Endodermal cell (in vitro differentiated cells): ENCODE measurements around the gene RPS6KA2. TPM values are rescaled to one million over a fixed set of nuclear protein-coding genes. Genes with fewer than 3 reads are reported as not detected.

Experiments used
- DNase-seq: peaks from one replicate; pipeline ENCODE4 v3.0.0-alpha.2; 2017
- H3K27ac ChIP-seq: 2 replicates; pipeline ENCODE4 v1.5.1; 2013; ENCODE audit warnings: mild to moderate bottlenecking, low read depth, low read length, moderate library complexity
- H3K27me3 ChIP-seq: 2 replicates; pipeline ENCODE4 v1.6.1; 2013; ENCODE audit warnings: mild to moderate bottlenecking, low read length, moderate library complexity; ENCODE audit not compliant: insufficient read depth, control insufficient read depth, poor library complexity, severe bottlenecking
- H3K36me3 ChIP-seq: 2 replicates; pipeline ENCODE4 v1.7.0; 2013; ENCODE audit warnings: mild to moderate bottlenecking, low read length, moderate library complexity; ENCODE audit not compliant: control insufficient read depth, insufficient read depth
- H3K4me1 ChIP-seq: one replicate; pipeline ENCODE4 v1.7.0; 2013; ENCODE audit warnings: low read length; ENCODE audit not compliant: control insufficient read depth, insufficient read depth
- H3K4me3 ChIP-seq: 2 replicates; pipeline ENCODE4 v1.5.1; 2013; ENCODE audit warnings: mild to moderate bottlenecking, low read length, moderate library complexity
- H3K9ac ChIP-seq: 2 replicates; pipeline ENCODE4 v1.6.1; 2013; ENCODE audit warnings: mild to moderate bottlenecking, low read length, moderate library complexity; ENCODE audit not compliant: poor library complexity, severe bottlenecking; ENCODE audit errors: extremely low read depth
- H3K9me3 ChIP-seq: 2 replicates; pipeline ENCODE4 v1.6.1; 2013; ENCODE audit warnings: mild to moderate bottlenecking, low read length, moderate library complexity; ENCODE audit not compliant: control insufficient read depth
- H3K27ac Mint-ChIP-seq: 2 replicates; pipeline ENCODE4 v1.8.0; 2020; ENCODE audit warnings: mixed read lengths
- H3K27me3 Mint-ChIP-seq: 2 replicates; pipeline ENCODE4 v1.8.0; 2021; ENCODE audit warnings: mild to moderate bottlenecking, mixed read lengths; ENCODE audit not compliant: insufficient read depth
- H3K36me3 Mint-ChIP-seq: 2 replicates; pipeline ENCODE4 v1.8.0; 2020; ENCODE audit warnings: low read depth, mixed read lengths
- H3K4me1 Mint-ChIP-seq: 2 replicates; pipeline ENCODE4 v1.8.0; 2020; ENCODE audit warnings: mixed read lengths
- H3K4me3 Mint-ChIP-seq: 2 replicates; pipeline ENCODE4 v1.8.0; 2020; ENCODE audit warnings: mild to moderate bottlenecking, moderate library complexity, mixed read lengths
- H3K9me3 Mint-ChIP-seq: 2 replicates; pipeline ENCODE4 v1.8.0; 2020; ENCODE audit warnings: mild to moderate bottlenecking, mixed read lengths
- WGBS, 2 experiments: methylation state at CpG; one replicate each; pipeline versions ENCODE4 v1.1.5 to v1.1.7; 2013; ENCODE audit warnings: missing lambda C conversion rate in 2 of 2, mixed read lengths in 1 of 2; ENCODE audit not compliant: insufficient coverage in 1 of 2, insufficient read length in 1 of 2; 5-methylcytosine and 5-hydroxymethylcytosine counted together
- total RNA-seq, 2 donors: library from RNA; stranded (reverse); fragmentation: NEBNext Ultra II Directional in 1 of 2; extraction: Animal tissue kit (Norgen Biotek cat#: 25700) in 1 of 2; gene quantifications; 2 replicates in 1 of 2; 3 replicates in 1 of 2; pipeline ENCODE4 v1.2.1, GENCODE V29; 2021
- TF ChIP-seq, protein P1 (sequence below): fragments of 200-600 bp; sonication (generic); conservative IDR thresholded peaks from 2 replicates; pipeline ENCODE4 v1.5.0; 2021; ENCODE audit warnings: antibody characterized with exemption, mild to moderate bottlenecking

Gene RPS6KA2
- total RNA-seq, 2 donors from 2014 or later = 17.9 to 23.9 TPM

DNA sequence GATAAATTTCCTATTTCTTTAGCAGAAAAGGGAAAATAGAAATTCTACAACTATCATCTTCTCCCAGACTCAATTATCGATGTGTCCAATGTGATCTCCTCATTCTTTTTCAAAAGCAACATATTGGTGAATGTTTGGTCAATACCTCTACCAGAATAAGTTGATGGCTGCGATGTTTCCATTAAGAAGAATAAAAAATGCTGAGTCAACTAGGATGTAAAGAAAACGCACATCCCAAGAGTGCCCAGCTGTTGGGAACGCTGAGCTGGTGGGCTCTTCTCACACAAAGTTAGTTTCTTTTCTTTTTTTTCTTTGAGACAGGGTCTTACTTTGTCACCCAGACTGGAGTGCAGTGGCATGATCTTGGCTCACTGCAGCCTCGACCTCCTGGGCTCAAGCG is 80.4 kb downstream of the RPS6KA2 start:
- Histone ChIP-seq H3K36me3 (no peaks in the 10 kb centered on the region), H3K9me3 (peaks cover 3% of the 10 kb centered on the region), H3K27ac (no peak overlapping the region), H3K4me1 (peaks cover 6% of the 10 kb centered on the region), H3K27me3 (no peaks in the 10 kb centered on the region), H3K4me3 (no peak overlapping the region), H3K9ac (no peak overlapping the region)
- WGBS, 2 experiments = 95 to 96% methylated on average over 5 to 6 of the region's 6 CpGs
- Mint-ChIP-seq H3K4me1 (peaks cover 10% of the 10 kb centered on the region), H3K9me3 (no peaks in the 10 kb centered on the region), H3K36me3 (peaks cover 3% of the 10 kb centered on the region), H3K4me3 (no peak overlapping the region), H3K27me3 (no peaks in the 10 kb centered on the region), H3K27ac (no peak overlapping the region)
- no peak for DNase-seq
- TF ChIP-seq, protein P1, sequence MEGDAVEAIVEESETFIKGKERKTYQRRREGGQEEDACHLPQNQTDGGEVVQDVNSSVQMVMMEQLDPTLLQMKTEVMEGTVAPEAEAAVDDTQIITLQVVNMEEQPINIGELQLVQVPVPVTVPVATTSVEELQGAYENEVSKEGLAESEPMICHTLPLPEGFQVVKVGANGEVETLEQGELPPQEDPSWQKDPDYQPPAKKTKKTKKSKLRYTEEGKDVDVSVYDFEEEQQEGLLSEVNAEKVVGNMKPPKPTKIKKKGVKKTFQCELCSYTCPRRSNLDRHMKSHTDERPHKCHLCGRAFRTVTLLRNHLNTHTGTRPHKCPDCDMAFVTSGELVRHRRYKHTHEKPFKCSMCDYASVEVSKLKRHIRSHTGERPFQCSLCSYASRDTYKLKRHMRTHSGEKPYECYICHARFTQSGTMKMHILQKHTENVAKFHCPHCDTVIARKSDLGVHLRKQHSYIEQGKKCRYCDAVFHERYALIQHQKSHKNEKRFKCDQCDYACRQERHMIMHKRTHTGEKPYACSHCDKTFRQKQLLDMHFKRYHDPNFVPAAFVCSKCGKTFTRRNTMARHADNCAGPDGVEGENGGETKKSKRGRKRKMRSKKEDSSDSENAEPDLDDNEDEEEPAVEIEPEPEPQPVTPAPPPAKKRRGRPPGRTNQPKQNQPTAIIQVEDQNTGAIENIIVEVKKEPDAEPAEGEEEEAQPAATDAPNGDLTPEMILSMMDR = no peak

DNA sequence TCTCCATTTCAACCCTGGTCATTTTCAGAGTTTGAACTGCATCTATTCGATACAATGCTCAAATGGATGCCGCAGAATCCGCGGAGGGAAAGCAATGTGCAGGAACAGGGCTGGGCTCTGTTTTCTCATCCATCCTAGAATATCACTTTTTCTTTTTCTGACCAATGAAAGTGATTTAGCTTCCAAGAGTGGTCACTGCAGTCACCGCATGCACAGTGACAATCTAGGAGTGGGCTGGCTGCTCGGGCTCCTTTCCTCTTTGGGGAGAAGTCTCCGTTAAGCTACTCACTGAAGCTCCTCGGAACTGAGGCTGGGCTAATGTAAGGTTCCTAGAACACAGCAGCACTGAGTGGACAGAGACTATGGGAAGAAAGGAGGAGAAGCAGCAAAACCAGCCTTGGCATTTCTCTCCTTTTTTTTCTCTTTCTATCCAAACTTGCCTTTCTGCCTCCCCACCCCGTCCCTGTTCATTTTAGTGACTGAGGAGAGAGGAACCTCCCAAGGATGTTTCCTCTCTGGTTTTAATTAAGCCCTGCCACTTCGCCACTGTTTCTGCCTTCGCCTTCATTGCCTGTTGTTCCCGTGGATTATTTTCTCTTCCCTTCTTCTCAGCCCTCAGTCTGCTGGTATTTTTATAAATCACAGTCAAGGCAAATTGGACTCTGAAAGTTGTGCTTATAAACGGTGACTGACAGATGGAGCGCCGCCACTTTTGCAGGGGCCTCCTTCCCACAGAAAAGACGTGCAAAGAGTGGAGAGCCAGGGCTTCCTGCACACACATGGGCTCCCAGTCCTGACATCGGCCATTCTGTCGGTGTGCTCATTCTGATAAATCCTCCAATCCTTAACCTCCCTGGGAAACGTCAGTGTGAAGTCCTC is 81.7 kb downstream of the RPS6KA2 start:
- no peaks in the 10 kb centered on the region for H3K9me3 Mint-ChIP-seq
- Histone ChIP-seq H3K27ac (no peak overlapping the region), H3K36me3 (no peaks in the 10 kb centered on the region), H3K4me3 (no peak overlapping the region), H3K9me3 (peaks cover 3% of the 10 kb centered on the region), H3K4me1 (no peaks in the 10 kb centered on the region), H3K27me3 (no peaks in the 10 kb centered on the region), H3K9ac (no peak overlapping the region)
- TF ChIP-seq, protein P1 = no peak
- no peak for DNase-seq
- WGBS, 2 experiments = 92 to 95% methylated on average over 12 to 19 of the region's 19 CpGs
- H3K27ac Mint-ChIP-seq = no peak overlapping the region
- H3K4me3 Mint-ChIP-seq = no peak overlapping the region
- peaks cover 3% of the 10 kb centered on the region for H3K36me3 Mint-ChIP-seq
- H3K27me3 Mint-ChIP-seq = no peaks in the 10 kb centered on the region
- peaks cover 14% of the 10 kb centered on the region for H3K4me1 Mint-ChIP-seq

DNA sequence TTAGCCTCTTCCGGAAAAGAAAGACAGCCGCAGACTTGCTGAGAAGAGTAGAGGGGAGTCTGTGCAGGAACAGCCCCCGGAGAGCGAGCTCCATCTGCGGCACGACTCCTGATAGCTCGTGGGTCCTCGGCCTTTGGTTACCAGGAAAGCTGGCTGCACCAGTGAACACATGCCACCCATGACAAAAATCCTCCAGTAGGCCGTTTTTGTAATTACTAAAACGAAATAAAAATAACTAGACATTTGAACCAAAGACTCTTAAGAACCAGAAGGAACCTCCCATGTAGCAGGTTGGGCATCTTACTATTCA is 82.8 kb downstream of the RPS6KA2 start:
- 93 to 94% methylated on average over 8 to 10 of the region's 10 CpGs for WGBS, 2 experiments
- H3K9me3 ChIP-seq = no peaks in the 10 kb centered on the region
- TF ChIP-seq, protein P1 = no peak
- Mint-ChIP-seq H3K9me3 (no peaks in the 10 kb centered on the region), H3K4me3 (no peak overlapping the region), H3K27me3 (no peaks in the 10 kb centered on the region), H3K36me3 (peaks cover 3% of the 10 kb centered on the region), H3K4me1 (peaks cover 22% of the 10 kb centered on the region), H3K27ac (no peak overlapping the region)
- H3K4me3 ChIP-seq = no peak overlapping the region
- H3K36me3 ChIP-seq = no peaks in the 10 kb centered on the region
- DNase-seq = no peak
- H3K27me3 ChIP-seq = no peaks in the 10 kb centered on the region
- H3K4me1 ChIP-seq = no peaks in the 10 kb centered on the region
- H3K27ac ChIP-seq = no peak overlapping the region
- no peak overlapping the region for H3K9ac ChIP-seq
